GM21360 (cell line): Measurements from ENCODE around the gene MED28.

Source experiments
- ATAC-seq: cut with Tn5 transposase; IDR thresholded peaks from one replicate; pipeline ENCODE4 v1.9.1; 2021; ENCODE audit warnings: mild to moderate bottlenecking, moderate library complexity; ENCODE audit not compliant: unreplicated experiment

Gene MED28

GRCh38 chr4:17665346-17665745, 50.9 kb downstream of the MED28 start:
- peak; percentile 33 for ATAC-seq

GRCh38 chr4:17665852-17666251, 51.4 kb downstream of the MED28 start:
- no peak for ATAC-seq

- no peak for ATAC-seq
These were observed 52.8 kb downstream of the MED28 start for GRCh38 chr4:17667253-17667652.

GRCh38 chr4:17667653-17668201, 53.3 kb downstream of the MED28 start:
- no peak for ATAC-seq

- no peak for ATAC-seq
These were observed 56.0 kb downstream of the MED28 start for GRCh38 chr4:17670423-17670822.

GRCh38 chr4:17680559-17681280, 66.3 kb downstream of the MED28 start:
- no peak for ATAC-seq

GRCh38 chr4:17681281-17682221, 67.1 kb downstream of the MED28 start:
- no peak for ATAC-seq

GRCh38 chr4:17682222-17682566, 67.8 kb downstream of the MED28 start:
- ATAC-seq = no peak
